Gastroesophageal sphincter (tissue), 4 donors: ENCODE data around the gene MYADM. TPM values are rescaled to one million over a fixed set of nuclear protein-coding genes. Genes with fewer than 3 reads are reported as not detected.

Source experiments
- ATAC-seq: fragments of 150-250 bp; one replicate; pipeline ENCODE4 v1.9.1; 2016; ENCODE audit warnings: mild to moderate bottlenecking, moderate library complexity
- H3K27ac ChIP-seq, 4 donors: fragments of 200-600 bp; sonication (generic) in 3 of 4; 1 replicate in 3 of 4; 2 replicates in 1 of 4; pipeline ENCODE4 v1.5.1; 2016 to 2019
- H3K27me3 ChIP-seq: fragments of 200-600 bp; sonication (generic); one replicate; pipeline ENCODE4 v1.5.1; 2019
- H3K36me3 ChIP-seq, 2 donors: fragments of 200-600 bp; sonication (generic); one replicate each; pipeline ENCODE4 v1.5.1; 2019; ENCODE audit warnings: control low read depth in 1 of 2
- H3K4me1 ChIP-seq, 3 donors: fragments of 200-600 bp; sonication (generic); 1 replicate in 2 of 3; 2 replicates in 1 of 3; pipeline ENCODE4 v1.5.1; 2016 to 2019; ENCODE audit warnings: control low read depth in 2 of 3
- H3K4me3 ChIP-seq, 2 donors: fragments of 200-600 bp; sonication (generic); one replicate each; pipeline ENCODE4 v1.5.1; 2019; ENCODE audit warnings: mild to moderate bottlenecking in 1 of 2, moderate library complexity in 1 of 2
- H3K9me3 ChIP-seq, 3 donors: fragments of 200-600 bp; sonication (generic); one replicate each; pipeline ENCODE4 v1.5.1; 2017 to 2019; ENCODE audit warnings: control low read depth in 2 of 3
- CTCF ChIP-seq, 4 experiments: fragments of 200-600 bp in 2 of 4; fragments of 450-650 bp in 2 of 4; sonication (generic) in 1 of 4; IDR thresholded peaks; one replicate each; pipeline ENCODE4 v1.5.1; 2017 to 2019; ENCODE audit warnings: antibody characterized with exemption in 4 of 4, mild to moderate bottlenecking in 2 of 4, moderate library complexity in 2 of 4
- EP300 ChIP-seq: sonication (generic); formaldehyde crosslinking; IDR thresholded peaks from one replicate; pipeline ENCODE4 v1.6.1; 2017; ENCODE audit warnings: antibody characterized with exemption, mild to moderate bottlenecking
- POLR2A ChIP-seq, 2 donors: fragments of 450-650 bp; IDR thresholded peaks; one replicate each; pipeline ENCODE4 v1.6.1; 2017; ENCODE audit warnings: antibody characterized with exemption in 2 of 2, mild to moderate bottlenecking in 2 of 2, moderate library complexity in 1 of 2
- POLR2AphosphoS5 ChIP-seq: sonication (generic); formaldehyde crosslinking; IDR thresholded peaks from one replicate; pipeline ENCODE4 v1.6.1; 2017; ENCODE audit warnings: antibody characterized with exemption
- WGBS, 2 donors: methylation state at CpG; one replicate each; pipeline ENCODE4 v1.1.5; 2018; ENCODE audit warnings: low coverage in 1 of 2; 5-methylcytosine and 5-hydroxymethylcytosine counted together
- total RNA-seq, 4 donors: library from RNA; depleted of rRNA; stranded (reverse); fragments of >200 nt; gene quantifications; one replicate each; pipeline ENCODE4 v1.1.0, GENCODE V29; 2016

The MYADM gene
- total RNA-seq: 100 to 1,000 TPM; 103 to 355 (median 140) TPM

GRCh38 chr19:53867225-53868090 is at the start of gene MYADM:
Gene MYADM (plus strand): TSS chr19:53867883. CDS start chr19:53873530, 5,647 bp downstream.
- peak; percentile 85 for ATAC-seq
- no peaks in the 10 kb centered on the region for H3K27me3 ChIP-seq
- WGBS, 2 donors: 2% methylated on average over 14 of the region's 37 CpGs; no CpG with 5 or more reads in 1 of the 2 donors
- peaks cover 0 to 21% of the 10 kb centered on the region in 2 donors for H3K36me3 ChIP-seq
- peak within 1 kb of the TSS; percentile 51 to 99 for H3K4me3 ChIP-seq
- no peak for TF ChIP-seq EP300
- TF ChIP-seq CTCF (IDR thresholded peaks at IDR 0.05): no peak
- peak; percentile 87 to 89 for TF ChIP-seq POLR2A (IDR thresholded peaks at IDR 0.05)
- peak; percentile 95 for TF ChIP-seq POLR2AphosphoS5
- H3K27ac ChIP-seq: peak within 1 kb of the TSS; percentile 81 to 98 (median 96)
- no peaks in the 10 kb centered on the region for H3K9me3 ChIP-seq
- peaks cover 0 to 56% (median 40%) of the 10 kb centered on the region in 3 donors for H3K4me1 ChIP-seq

DNA sequence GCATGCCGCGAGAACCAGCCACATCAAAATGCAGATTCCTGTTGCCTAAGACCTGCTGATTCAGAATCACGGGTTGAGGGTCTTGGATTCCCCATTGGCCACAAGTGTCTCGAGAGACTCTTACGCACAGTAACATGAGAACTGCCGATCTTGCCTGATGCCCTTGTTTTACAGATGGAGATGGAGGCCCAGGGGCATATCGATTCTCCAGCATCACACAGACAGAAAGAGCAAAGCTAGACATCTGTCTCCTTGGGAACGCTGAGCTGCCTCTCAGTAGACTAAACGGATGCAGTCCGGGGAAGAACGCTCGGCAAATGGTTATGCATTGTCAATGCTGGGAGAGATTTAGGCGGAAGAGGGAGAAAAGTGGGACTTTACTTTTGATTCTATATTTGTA is 48.9 kb upstream of the MYADM start:
- H3K4me3 ChIP-seq: no peak overlapping the region
- H3K4me1 ChIP-seq: no peaks in the 10 kb centered on the region
- no peaks in the 10 kb centered on the region for H3K36me3 ChIP-seq
- H3K9me3 ChIP-seq: no peaks in the 10 kb centered on the region
- 58 to 76% methylated on average over 6 to 10 of the region's 13 CpGs for WGBS, 2 donors
- H3K27ac ChIP-seq: no peak overlapping the region
- no peak for ATAC-seq
- H3K27me3 ChIP-seq: peaks cover 21% of the 10 kb centered on the region
- TF ChIP-seq POLR2AphosphoS5 (no peak), EP300 (no peak), CTCF (IDR thresholded peaks at IDR 0.05) (no peak), POLR2A (IDR thresholded peaks at IDR 0.05) (no peak)

GRCh38 chr19:53819861-53820260 is 47.8 kb upstream of the MYADM start:
- H3K36me3 ChIP-seq: no peaks in the 10 kb centered on the region
- H3K27ac ChIP-seq: no peak overlapping the region
- peaks cover 27% of the 10 kb centered on the region for H3K27me3 ChIP-seq
- TF ChIP-seq POLR2A (IDR thresholded peaks at IDR 0.05): no peak
- no peak for TF ChIP-seq EP300
- TF ChIP-seq POLR2AphosphoS5: no peak
- no peak for TF ChIP-seq CTCF (IDR thresholded peaks at IDR 0.05)
- no peak for ATAC-seq
- H3K9me3 ChIP-seq: no peaks in the 10 kb centered on the region
- 44% methylated on average over 3 of the region's 5 CpGs; no CpG with 5 or more reads in 1 of the 2 donors for WGBS, 2 donors
- H3K4me1 ChIP-seq: no peaks in the 10 kb centered on the region
- no peak overlapping the region for H3K4me3 ChIP-seq

DNA sequence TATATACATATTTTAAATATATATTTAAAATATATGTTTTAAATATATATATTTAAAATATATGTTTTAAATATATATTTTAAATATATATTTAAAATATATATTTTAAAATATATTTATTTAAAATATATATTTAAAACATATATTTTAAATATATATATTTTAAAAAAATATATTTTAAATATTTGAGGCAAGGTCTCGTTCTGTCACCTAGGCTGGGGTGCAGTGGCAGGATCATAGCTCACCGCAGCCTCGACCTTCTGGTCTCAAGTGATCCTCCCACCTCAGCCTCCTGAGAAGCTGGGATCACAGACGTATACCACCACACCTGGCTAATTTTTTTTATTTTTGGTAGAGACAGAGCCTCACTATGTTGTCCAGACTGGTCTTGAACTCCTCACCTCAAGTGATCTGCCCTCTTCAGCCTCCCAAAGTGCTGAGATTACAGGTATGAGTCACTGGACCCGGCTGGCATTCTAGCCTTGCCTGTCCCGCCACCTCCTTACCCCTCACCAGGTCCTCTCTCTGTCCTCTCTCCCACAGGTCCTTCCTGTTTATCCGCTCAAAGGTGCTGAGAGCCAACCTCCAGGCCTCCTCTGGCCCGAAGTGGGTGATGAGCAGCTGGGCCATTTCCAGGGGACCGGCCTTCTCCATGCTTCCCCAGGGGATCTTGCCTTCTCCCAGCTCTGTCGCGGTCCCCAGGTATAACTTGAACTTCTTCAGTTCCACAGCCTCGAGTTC is 44.1 kb upstream of the MYADM start:
- no peak for TF ChIP-seq EP300
- TF ChIP-seq POLR2A (IDR thresholded peaks at IDR 0.05): no peak
- TF ChIP-seq CTCF (IDR thresholded peaks at IDR 0.05): no peak
- TF ChIP-seq POLR2AphosphoS5: no peak
- no peak overlapping the region for H3K27ac ChIP-seq
- H3K36me3 ChIP-seq: no peaks in the 10 kb centered on the region
- 82 to 83% methylated on average over 6 to 8 of the region's 12 CpGs for WGBS, 2 donors
- H3K4me1 ChIP-seq: no peaks in the 10 kb centered on the region
- H3K4me3 ChIP-seq: no peak overlapping the region
- H3K9me3 ChIP-seq: no peaks in the 10 kb centered on the region
- peaks cover 49% of the 10 kb centered on the region for H3K27me3 ChIP-seq
- no peak for ATAC-seq
